NCI-H1417 treated with DMSO at 0.1 percent for 48 hours (cell line): ENCODE results near the gene ZYG11B.
"Not testable (repeated sequence)": the region's sequence is repeated elsewhere in the genome, so short reads cannot be mapped to it uniquely, and the experiment has no call there.

Experiments
- DNase-seq: peaks from one replicate; lab custom pipeline; 2025; lab: John Stamatoyannopoulos, UW

Gene ZYG11B

GRCh38 chr1:52756020-52756419 is 29.8 kb downstream of the ZYG11B start:
- DNase-seq = no peak

- DNase-seq = no peak
These were observed 33.7 kb downstream of the ZYG11B start for GRCh38 chr1:52759908-52760307.

GRCh38 chr1:52767596-52768280 is 41.5 kb downstream of the ZYG11B start:
- DNase-seq = no peak

- peak; percentile 6 for DNase-seq
These were observed 43.2 kb downstream of the ZYG11B start for GRCh38 chr1:52769346-52770033.

- DNase-seq = no peak
These were observed 45.1 kb downstream of the ZYG11B start for GRCh38 chr1:52771384-52771783.

GRCh38 chr1:52786148-52786547 is 59.9 kb downstream of the ZYG11B start:
- no peak for DNase-seq

GRCh38 chr1:52790429-52790828 is 64.2 kb downstream of the ZYG11B start:
- DNase-seq = not testable (repeated sequence)

GRCh38 chr1:52792036-52792435 is 65.8 kb downstream of the ZYG11B start:
- no peak for DNase-seq

- not testable (repeated sequence) for DNase-seq
These were observed 67.5 kb downstream of the ZYG11B start for GRCh38 chr1:52793717-52794116.

GRCh38 chr1:52795464-52795863 is 69.2 kb downstream of the ZYG11B start:
- no peak for DNase-seq

- DNase-seq = no peak
These were observed 72.1 kb downstream of the ZYG11B start for GRCh38 chr1:52798331-52798730.

GRCh38 chr1:52801011-52801410 is 74.8 kb downstream of the ZYG11B start:
- DNase-seq = no peak

GRCh38 chr1:52804083-52804482 is 77.8 kb downstream of the ZYG11B start:
- DNase-seq = not testable (repeated sequence)

- no peak for DNase-seq
These were observed 88.2 kb downstream of the ZYG11B start for GRCh38 chr1:52814465-52814864.

GRCh38 chr1:52820830-52821229 is 94.6 kb downstream of the ZYG11B start:
- not testable (repeated sequence) for DNase-seq

GRCh38 chr1:52825868-52826267 is 99.6 kb downstream of the ZYG11B start:
- no peak for DNase-seq

- DNase-seq = no peak
These were observed 108.5 kb downstream of the ZYG11B start for GRCh38 chr1:52834798-52835197.

- DNase-seq = no peak
These were observed 109.8 kb downstream of the ZYG11B start for GRCh38 chr1:52836035-52836434.

- DNase-seq = not testable (repeated sequence)
These were observed 112.9 kb downstream of the ZYG11B start for GRCh38 chr1:52839175-52839574.

- DNase-seq = peak; percentile 51
These were observed 116.5 kb downstream of the ZYG11B start, which contains the start of gene ZYG11A for GRCh38 chr1:52842643-52843310. Gene ZYG11A (plus strand): TSS chr1:52842760. CDS start chr1:52842884, 124 bp downstream.

GRCh38 chr1:52845119-52845518 is 118.9 kb downstream of the ZYG11B start:
- DNase-seq = not testable (repeated sequence)

- no peak for DNase-seq
These were observed 122.2 kb downstream of the ZYG11B start for GRCh38 chr1:52848423-52848822.

- DNase-seq = no peak
These were observed 124.7 kb downstream of the ZYG11B start for GRCh38 chr1:52850951-52851350.
